GM21576 (cell line): ENCODE measurements around the gene ARHGAP26.

Source experiments
- ATAC-seq: cut with Tn5 transposase; IDR thresholded peaks from one replicate; pipeline ENCODE4 v1.9.1; 2021; ENCODE audit warnings: mild to moderate bottlenecking, moderate library complexity; ENCODE audit not compliant: unreplicated experiment

ARHGAP26 gene

DNA sequence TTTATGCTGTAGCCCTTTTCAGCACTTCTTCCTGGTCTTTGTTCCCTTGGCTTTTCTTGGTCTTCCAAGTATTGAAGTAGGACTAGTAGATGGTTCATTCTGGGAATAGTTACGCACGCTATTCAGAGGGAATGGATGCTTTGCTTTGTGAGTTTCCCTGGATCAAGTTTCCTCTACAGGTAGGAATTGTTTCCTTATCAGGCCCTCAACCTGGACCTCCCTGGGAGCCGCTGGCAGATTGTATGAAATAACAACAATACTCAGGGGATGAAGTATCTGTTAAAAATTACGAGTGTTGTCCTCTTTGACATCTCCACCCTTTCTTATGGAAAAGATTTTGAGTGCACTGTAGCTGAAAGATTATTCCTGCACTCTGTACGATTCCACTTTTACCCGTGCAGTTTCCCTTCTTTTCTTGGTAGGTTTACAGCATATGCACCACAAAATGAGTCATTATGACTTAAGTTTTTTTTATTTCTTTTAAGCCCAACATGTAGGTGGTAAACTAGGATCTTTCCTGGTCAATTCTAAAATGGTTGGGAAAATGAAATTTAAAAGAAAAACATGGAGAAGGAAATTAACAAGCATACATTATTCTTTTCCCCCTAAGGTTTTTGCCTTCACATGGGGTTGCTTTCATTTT is 57.9 kb downstream of the ARHGAP26 start:
- no peak for ATAC-seq

DNA sequence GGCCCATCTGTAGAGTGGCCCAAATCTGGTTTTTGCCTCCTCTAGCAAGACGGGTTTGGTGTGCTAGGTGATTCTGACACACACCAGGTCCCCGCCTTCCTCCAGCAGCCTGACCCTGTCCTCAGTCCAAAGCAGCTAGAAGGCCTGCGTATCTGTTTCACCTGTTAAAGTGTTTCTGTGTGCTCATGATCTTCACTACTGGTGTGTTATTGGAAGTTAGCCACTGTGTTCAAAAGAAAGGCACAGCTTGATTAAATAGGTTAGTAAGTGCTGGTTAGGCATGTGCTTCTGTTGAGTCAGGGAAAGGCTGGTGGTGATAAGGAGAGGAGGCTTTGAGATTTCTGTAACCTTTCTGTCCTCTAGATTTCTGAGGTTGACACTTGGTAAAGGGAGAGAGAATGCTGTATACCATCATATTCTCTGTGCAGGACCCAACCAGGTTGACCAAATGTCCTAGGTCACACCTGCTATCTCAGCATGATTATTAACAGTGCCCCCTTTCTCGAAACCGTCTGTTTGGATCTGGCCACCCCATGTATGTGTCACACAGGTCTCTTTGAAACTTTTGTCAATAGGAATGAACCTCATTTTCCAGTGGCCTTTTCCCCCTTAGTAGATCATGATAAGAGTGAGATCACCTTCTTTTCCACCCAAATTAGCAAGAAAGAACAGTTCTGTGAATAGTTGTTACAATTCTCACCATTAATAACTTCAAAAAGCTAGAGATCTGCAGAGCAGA is 58.8 kb downstream of the ARHGAP26 start:
- no peak for ATAC-seq

DNA sequence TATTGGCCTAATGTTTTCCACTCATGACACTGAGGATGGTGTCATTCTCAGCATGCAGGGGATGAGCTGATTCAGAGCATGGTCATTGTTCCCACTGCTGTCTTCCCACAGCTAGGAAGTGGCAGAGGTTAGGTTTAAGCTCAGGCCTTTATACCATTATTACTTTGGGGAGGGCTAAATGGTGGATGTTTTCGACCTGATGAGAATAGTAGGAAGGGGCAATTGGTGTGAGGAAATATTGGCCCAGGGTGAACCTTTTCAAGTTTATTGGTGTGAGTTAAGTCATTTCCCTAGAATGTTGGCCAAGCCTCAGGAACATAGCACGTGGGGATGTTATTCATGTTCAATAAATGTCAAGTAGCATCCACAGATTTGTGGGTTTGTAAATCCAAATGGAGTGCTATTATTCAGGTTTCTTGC is 59.6 kb downstream of the ARHGAP26 start:
- ATAC-seq, result no peak

DNA sequence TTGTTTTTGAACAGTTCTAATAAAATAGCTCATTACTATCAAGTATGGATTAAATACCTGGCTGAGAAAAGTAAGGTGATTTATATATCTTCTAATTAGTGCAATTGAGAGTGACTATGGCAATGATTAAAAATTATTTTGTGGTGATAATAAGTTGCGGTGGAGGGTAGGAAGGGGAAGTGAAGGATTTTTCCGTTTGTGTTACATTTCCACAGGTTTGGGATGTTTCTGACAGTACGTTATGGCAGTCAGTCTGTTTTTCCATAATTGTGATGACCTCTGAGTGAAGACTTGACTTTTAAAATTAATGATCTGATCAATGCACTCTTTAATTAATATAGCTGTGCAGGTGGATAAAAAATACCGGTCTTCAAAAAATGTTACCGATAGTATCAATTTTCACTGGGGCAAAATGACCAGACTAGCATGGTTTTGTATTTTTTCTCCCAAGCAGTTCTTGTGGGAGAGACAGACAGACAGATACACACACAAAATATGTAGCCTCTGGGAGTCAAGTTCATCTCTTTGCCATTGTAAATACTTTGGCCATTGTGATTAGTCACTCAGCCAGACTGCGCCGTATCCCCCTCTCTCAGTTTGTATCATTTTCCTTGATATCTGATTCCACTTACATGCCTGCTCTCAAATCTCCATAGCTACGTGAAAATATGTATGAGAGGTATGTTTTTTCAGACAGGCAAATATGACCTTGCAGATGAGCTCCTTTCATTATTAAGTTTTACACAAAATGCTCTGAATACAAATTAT is 60.2 kb downstream of the ARHGAP26 start:
- no peak for ATAC-seq

DNA sequence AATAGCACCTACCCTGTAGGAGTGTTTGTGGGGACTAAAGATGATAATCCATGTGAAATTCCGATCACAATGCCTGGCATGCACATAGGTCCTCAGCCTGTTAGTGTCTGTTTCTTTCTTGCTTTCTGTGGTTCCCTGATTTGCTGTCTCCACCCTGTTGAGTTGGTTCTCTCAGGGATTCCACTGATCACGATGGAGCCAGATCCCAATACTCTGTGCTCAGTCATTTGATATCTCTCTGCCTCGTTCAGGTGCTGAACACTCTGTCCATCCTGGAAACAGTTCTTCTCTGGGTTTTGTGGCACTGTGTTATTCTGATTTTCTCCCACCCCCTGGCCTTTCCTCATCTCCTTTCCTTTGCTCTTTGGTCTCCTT is 60.8 kb downstream of the ARHGAP26 start:
- no peak for ATAC-seq

DNA sequence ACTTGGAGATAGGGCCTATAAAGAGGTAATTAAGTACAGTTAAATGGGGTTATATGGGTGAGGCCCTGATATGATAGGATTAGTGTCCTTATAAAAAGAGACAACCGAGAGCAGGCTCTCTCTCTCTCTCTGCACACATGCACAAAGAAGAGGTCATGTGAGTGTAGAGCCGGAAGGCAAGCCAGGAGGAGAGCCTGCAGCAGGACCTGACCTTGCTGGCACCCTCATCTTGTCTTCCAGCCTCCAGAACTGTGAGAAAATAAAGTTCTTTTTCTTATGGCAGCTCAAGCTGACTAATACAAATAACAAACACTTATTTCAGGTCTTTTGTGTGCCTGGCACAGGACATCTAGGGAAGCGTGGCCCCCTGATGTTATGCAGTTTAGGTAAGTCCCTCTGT is 62.1 kb downstream of the ARHGAP26 start:
- no peak for ATAC-seq

DNA sequence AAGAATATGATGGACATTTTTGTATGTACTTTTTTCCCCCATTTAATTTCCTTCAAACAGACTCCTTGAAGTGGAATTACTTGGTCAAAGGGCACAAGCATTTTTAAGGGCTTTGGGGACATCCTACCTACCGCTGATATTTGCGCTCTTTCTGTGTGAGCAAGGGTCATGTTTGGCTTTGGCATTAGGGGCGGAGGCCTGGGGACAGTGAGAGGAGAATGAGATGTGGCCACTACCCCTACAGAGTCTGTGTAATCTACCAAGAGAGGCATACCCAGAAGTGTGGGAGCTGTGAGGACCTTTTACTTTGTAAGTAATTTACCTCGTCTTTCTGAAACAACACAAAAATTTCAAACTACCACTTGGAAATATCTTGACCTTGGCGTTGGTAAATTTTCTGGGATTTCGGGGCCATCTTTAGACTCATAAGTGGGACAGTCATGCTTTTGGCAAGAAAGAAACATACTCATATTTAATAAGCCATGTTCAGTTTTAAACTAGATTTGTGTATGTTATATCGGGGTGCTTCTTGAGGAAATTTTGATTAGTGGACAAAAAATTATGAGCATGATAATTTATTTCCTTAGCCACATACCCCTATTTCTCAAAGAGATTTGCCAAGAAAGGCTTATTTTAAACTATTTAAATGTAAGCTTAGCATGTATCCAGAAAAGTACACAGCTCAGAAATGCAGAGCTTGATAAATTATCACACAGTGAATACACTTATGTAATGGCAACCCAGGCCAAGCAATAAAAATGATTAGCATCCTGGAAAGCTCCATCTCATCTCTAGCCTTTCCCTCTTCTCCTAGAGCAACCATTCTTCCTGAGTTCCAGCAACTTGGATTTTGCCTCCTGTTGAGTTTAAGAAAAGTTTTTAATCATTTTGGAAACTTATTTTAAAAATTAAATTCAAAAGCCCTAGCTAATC is 63.6 kb downstream of the ARHGAP26 start:
- ATAC-seq, result no peak

DNA sequence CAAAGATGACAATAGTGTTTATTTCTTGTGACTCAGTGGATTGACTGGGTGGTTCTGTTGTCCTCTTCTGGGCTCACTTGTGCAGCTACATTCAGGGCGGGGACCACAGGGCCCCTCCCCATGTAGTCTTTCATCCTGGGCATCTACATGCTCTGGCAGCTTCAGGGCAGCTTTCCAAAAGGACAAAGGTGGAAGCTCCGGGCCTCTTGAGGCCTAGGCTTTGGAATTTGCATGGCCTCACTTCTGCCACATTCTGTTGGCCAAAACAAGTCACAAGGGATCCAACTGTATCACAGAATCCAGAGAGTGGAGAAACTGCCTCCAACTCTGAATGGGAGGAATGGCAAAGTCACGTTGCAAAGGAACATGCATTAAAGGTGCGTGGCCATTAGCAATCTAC is 64.3 kb downstream of the ARHGAP26 start:
- no peak for ATAC-seq

DNA sequence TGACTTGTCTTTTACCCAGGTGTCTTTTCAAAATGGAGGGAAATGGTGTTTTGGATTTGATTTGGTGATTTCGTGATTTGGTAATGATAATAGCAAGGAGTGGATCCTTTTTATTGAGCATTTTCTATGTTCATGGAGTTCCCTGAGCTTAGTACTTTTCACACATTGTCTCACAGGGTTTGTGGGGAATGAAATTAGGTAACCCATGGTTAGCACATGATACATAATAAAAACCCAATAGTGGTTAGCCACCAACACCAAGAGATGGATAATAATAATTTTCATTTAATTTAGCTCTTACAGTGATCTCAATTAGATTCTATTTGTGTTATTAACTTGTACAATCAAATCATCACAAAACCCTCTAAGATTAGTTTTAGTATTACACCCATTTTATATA is 65.4 kb downstream of the ARHGAP26 start:
- ATAC-seq, result no peak

DNA sequence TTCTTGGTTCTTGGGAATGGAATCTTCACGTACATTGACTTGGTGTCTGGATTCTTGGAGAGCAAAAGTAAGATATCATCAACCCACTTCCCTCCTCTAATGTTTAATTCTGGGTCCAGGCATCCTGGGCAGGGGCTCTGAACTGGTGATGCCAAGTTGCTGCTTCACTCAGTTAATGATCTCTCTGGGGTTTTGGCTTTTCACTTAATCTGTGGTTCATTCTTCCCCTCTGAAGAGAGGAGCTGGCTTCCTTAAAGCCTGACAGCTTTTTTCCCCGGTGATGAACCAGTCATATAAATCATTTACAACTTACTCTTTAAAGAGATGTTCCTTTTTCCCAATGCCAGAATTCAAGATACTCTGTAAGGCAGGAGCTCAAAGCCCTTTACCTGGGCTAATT is 65.9 kb downstream of the ARHGAP26 start:
- no peak for ATAC-seq

DNA sequence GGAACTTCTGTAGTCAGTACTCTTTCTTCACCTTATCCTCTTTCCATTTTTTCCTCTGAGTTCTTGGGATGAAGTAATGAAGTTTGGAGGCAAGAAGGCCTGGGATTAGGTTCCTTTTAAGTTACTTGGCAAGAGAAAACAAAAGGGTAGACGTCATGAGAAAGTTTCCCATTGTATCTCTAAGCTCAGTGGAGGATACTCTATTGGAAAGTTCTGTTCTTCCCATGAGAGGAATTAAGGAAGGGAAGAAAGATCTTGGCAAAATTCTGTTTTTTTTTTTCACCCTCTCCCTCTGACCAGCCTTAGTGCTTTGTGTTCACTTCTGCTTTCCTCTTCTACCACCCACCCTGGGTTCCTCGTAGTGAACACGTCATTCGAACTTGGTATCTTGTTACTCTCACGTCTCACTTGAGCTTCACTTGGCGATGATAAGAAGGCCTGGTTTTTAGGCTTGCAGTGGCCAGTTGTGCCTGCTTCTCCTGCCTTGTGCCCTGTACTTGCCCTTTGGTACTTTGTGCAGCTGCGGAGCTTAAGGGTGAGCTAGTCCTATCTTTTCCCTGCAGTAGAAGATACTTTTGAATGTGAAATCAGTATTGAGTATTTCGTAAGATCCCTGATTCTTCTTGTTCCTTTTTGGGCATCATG is 67.0 kb downstream of the ARHGAP26 start:
- ATAC-seq, result no peak

DNA sequence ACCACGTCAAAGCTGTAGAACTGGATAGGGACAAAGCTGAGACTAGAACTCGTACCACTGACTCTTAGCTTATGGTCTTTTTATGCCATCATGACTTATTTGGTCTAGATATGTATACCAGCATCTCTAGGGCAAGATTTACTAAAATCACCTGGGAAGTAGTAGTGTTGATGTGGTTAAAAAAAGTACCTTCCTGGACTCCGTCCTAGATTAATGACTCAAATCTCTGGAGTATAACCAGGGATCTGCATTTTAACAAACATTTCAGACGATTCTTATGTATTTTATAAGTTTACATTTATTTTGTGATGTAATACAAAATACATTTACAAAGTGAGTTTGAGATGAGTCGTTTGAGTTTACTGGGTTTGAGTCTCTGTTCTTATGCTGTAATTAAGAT is 68.7 kb downstream of the ARHGAP26 start:
- no peak for ATAC-seq

DNA sequence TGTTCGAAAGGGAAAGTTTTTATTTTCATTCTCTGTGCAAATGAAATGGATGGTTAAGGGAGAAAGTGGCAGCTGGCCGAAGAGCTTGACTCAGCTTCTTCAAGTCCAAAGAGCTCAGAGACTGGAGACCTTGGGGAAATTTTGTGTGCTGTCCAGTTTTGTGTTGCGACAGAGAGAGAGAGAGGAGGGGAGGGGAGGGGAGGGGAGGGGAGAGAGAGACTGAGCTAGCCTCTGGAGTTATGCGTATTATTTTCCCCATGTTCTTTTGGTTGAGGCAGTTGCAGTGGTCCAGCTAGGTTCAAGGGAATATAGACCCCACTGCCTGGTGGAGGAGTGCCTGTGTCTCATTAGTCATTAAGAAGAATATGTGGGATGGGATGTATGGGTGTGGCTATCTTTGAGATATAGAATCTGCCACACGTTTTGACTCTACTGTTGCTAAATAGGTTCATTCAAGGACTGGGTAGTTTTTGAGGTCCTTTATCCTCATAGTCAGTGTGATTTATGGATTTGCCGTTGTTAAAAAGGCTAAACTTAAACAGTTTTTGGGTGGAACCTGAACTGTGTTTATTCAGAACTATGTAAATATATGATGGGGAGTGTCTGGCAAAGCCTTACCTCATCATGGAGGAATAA is 69.7 kb downstream of the ARHGAP26 start:
- ATAC-seq, result no peak

DNA sequence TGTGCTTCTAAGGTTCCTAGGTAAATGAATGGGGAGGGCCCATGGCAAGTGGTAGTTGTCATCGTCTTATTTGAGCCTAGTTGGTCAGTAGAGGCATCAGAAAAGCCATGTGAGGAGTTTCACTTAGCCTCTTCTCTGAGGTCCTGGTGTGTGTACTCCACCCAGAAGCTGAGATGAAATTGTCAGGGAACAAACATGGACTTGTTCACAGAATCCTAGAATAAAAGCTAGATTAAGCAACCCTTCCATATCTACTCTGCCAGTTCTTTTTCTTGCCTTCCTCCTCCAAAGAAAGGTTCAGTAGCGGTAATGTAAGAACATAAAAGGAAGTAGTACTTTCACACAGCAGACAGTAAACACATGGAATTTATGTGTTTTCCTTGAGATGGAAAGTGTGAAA is 70.4 kb downstream of the ARHGAP26 start:
- ATAC-seq, result no peak

DNA sequence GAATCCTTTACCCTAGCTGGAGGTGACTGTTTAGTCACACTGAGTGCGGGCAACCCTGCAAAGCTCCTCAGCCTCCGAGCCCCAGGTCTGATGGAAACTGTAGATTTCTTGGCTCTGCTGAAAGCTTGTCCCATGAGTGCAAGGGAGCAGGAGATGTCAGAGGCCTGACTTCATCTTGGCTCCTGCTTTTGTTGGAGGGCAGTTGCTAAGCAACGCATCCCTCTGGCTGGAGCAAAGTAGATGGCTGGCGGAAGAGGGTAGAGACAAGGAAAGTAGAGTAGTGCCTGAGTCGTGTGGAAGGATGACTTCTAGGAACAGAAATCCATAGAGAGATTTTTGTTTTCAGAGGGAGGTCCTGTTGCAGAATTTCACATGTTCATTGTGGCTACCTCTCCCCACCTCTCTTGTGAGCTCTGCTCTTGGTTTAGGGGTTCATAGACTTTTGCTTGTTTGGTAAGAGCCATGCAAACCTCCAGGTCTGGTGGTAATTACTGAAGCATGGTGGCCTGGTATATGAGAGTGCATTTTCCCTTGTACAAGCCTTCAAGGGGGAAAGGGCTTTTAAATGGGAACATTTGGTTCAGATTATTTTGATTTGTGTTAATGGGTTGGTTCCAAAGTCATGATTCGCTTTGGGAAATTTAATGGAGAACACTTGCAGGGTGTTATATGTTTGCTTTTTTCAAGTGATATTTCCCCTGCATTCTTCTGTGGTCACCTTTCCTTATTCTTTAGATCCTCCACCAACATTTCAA is 71.5 kb downstream of the ARHGAP26 start:
- no peak for ATAC-seq

DNA sequence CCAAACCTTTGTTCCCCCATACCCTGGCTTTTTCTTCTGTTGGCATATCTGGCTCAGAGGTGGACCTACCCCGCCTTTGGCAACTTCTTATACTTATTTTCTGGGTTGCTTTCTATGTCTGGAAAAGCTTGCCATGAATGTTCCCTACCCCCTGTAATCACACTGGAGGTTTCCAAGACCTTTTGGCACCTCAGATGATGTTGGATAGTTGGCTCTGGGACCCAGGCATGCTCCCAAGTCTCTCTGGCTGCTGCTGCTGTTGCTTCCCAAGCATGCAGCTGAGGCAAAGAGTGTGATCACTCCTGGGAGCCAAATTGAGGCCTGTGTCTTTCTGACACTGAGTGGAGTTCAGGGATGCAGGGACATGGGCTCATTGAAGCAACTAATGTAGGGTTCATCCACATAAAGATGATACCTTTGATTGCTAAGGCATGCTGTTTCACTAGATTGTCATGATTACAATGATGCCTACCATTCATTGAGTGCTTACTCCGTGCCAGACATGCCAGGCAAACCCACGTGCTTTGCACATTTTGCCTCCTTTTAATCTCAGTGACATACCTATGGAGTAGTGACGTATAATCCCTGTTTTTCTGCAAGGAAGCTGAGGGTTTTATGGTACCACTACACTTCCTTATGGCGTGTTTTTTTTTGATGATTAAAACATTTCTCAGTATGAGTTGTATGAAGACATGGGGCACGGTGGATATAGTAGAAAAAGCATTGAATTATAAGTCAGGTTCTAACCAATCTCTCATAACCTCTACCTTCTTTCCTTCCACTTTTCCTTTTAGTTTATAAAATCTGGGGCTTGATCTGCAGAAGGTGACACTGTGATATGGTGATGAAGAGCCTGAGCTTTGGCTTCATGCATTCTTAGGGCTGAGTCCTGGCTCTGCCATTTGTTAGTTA is 73.1 kb downstream of the ARHGAP26 start:
- no peak for ATAC-seq

DNA sequence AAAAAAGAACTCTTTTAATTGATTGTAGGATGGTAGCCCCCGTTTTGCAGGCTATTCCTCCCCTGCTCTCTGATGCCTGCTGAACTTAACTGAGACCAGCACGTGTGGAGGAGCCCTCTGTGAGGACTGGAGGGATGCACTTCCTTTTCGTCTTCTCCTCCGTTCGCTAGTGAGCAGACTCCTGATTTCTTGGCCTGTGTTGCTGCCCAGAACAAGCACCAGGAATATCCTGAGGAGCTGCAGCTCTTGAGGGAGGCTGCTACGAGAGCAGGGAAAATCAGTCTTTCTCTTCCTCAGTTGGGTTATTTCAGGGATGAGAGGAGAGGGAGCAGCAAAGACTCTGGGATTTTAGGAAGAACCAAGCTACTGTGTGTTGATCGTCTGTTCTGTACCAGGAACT is 74.7 kb downstream of the ARHGAP26 start:
- no peak for ATAC-seq

DNA sequence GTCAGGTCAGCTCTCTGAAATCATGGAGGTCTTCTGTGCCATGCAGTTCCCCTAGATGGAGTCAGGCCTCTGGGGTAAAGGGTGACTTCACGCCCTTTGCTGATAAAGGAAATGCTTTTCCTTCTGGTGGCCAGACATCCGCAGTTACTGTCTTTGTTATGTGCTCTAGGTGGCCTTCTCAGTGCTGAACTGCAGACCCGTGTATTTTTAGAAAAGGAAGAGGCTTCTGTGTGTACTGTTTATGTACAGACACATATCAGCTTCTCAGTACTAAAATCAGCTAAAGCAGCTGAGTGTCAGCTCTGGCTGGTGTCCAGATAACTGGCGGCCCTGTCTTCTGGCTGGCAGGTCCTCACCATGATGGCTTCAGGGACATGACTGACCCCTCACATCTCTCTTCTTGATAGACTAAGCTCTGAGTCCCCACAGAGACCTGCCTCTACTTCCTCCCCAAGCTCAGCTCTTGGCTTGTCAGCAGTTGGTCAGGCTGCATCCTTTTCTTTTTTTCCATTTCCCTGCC is 75.3 kb downstream of the ARHGAP26 start:
- ATAC-seq, result peak; percentile 67
